Neuronal stem cell (in vitro differentiated cells): ENCODE data around the gene ADGRV1.
"Not testable (repeated sequence)": the region's sequence is repeated elsewhere in the genome, so short reads cannot be mapped to it uniquely, and the experiment has no call there.

Source experiments
- DNase-seq: peaks from one replicate; pipeline ENCODE4 v3.0.0-alpha.2; 2013; ENCODE audit warnings: low spot score
- H2AFZ ChIP-seq: one replicate; pipeline ENCODE4 v1.6.1; 2013; ENCODE audit warnings: mild to moderate bottlenecking, low read length, inconsistent platforms
- H2AK5ac ChIP-seq: 2 replicates; pipeline ENCODE4 v1.6.1; 2013; ENCODE audit warnings: low read depth, mild to moderate bottlenecking, inconsistent platforms, low read length, moderate library complexity, mixed read lengths
- H2BK120ac ChIP-seq: 2 replicates; pipeline ENCODE4 v1.6.1; 2013; ENCODE audit warnings: low read depth, mild to moderate bottlenecking, inconsistent platforms, low read length, moderate library complexity, mixed read lengths
- H2BK12ac ChIP-seq: one replicate; pipeline ENCODE4 v1.6.1; 2013; ENCODE audit warnings: low read length, inconsistent platforms
- H2BK15ac ChIP-seq: 2 replicates; pipeline ENCODE4 v1.6.1; 2013; ENCODE audit warnings: mild to moderate bottlenecking, low read length, inconsistent platforms, mixed read lengths
- H2BK5ac ChIP-seq: one replicate; pipeline ENCODE4 v1.6.1; 2013; ENCODE audit warnings: inconsistent platforms, mild to moderate bottlenecking, low read length, moderate library complexity
- H3K14ac ChIP-seq: one replicate; pipeline ENCODE4 v1.6.1; 2013; ENCODE audit warnings: low read length, inconsistent platforms
- H3K18ac ChIP-seq: 2 replicates; pipeline ENCODE4 v1.6.1; 2013; ENCODE audit warnings: low read length, inconsistent platforms
- H3K23ac ChIP-seq: 2 replicates; pipeline ENCODE4 v1.6.1; 2013; ENCODE audit warnings: low read depth, mild to moderate bottlenecking, mixed read lengths, low read length, inconsistent platforms; ENCODE audit not compliant: poor library complexity
- H3K27ac ChIP-seq: replicated peaks from 3 replicates; pipeline ENCODE4 v1.5.1; 2013; ENCODE audit warnings: low read length, inconsistent platforms
- H3K27me3 ChIP-seq, 3 experiments: 2 replicates each; pipeline ENCODE4 v1.6.1; 2013; ENCODE audit warnings: low read length in 3 of 3, mild to moderate bottlenecking in 2 of 3, inconsistent platforms in 1 of 3, low read depth in 1 of 3, mixed read lengths in 1 of 3, moderate library complexity in 1 of 3; ENCODE audit not compliant: control insufficient read depth in 3 of 3, insufficient read depth in 3 of 3
- H3K36me3 ChIP-seq, 2 donors: replicated peaks in 1 of 2; 2 replicates each; pipeline ENCODE4 v1.6.1; 2013; ENCODE audit warnings: low read length in 2 of 2; ENCODE audit not compliant: control insufficient read depth in 2 of 2, insufficient read depth in 2 of 2
- H3K4ac ChIP-seq: 2 replicates; pipeline ENCODE4 v1.6.1; 2013; ENCODE audit warnings: inconsistent platforms, mild to moderate bottlenecking, low read length, moderate library complexity
- H3K4me1 ChIP-seq, 2 donors: 1 replicate in 1 of 2; 2 replicates in 1 of 2; pipeline ENCODE4 v1.6.1; 2013; ENCODE audit warnings: low read length in 2 of 2, low read depth in 1 of 2; ENCODE audit not compliant: control insufficient read depth in 2 of 2, insufficient read depth in 1 of 2
- H3K4me2 ChIP-seq: one replicate; pipeline ENCODE4 v1.6.1; 2013; ENCODE audit warnings: mild to moderate bottlenecking, low read length, inconsistent platforms; ENCODE audit not compliant: insufficient read depth, poor library complexity, severe bottlenecking
- H3K4me3 ChIP-seq, 2 donors: 2 replicates each; pipeline ENCODE4 v1.5.1; 2013; ENCODE audit warnings: low read length in 2 of 2, mild to moderate bottlenecking in 2 of 2, inconsistent platforms in 1 of 2, moderate library complexity in 1 of 2
- H3K79me1 ChIP-seq: one replicate; pipeline ENCODE4 v1.6.1; 2013; ENCODE audit warnings: low read depth, mild to moderate bottlenecking, inconsistent platforms, low read length, moderate library complexity
- H3K9ac ChIP-seq: one replicate; pipeline ENCODE4 v1.6.1; 2013; ENCODE audit warnings: mild to moderate bottlenecking, low read depth, low read length, inconsistent platforms; ENCODE audit not compliant: poor library complexity
- H3K9me3 ChIP-seq, 2 donors: replicated peaks in 1 of 2; 2 replicates each; pipeline versions ENCODE3 to v1.6.1; 2013; ENCODE audit warnings: low read length in 2 of 2, mild to moderate bottlenecking in 2 of 2, inconsistent platforms in 1 of 2, low read depth in 1 of 2, mixed read lengths in 1 of 2, moderate library complexity in 1 of 2; ENCODE audit not compliant: control insufficient read depth in 2 of 2, insufficient read depth in 1 of 2
- H4K8ac ChIP-seq: one replicate; pipeline ENCODE4 v1.6.1; 2013; ENCODE audit warnings: low read depth, mild to moderate bottlenecking, inconsistent platforms, low read length, moderate library complexity
- H4K91ac ChIP-seq: one replicate; pipeline ENCODE4 v1.6.1; 2013; ENCODE audit warnings: low read length, low read depth, mild to moderate bottlenecking, inconsistent platforms; ENCODE audit not compliant: poor library complexity
- WGBS, 2 donors: extraction: QIAGEN DNeasy Blood & Tissue Kit; methylation state at CpG; one replicate each; pipeline ENCODE4 v1.1.7; 2013; ENCODE audit warnings: missing lambda C conversion rate in 2 of 2, mixed read lengths in 1 of 2; ENCODE audit not compliant: insufficient read length in 2 of 2, insufficient replicate concordance in 1 of 2; ENCODE audit errors: extremely low coverage in 2 of 2; 5-methylcytosine and 5-hydroxymethylcytosine counted together

Gene ADGRV1

GRCh38 chr5:91033370-91033769 lies 474.8 kb downstream of the ADGRV1 start:
- Histone ChIP-seq H3K18ac (no peak overlapping the region), H2AFZ (no peak overlapping the region), H2BK12ac (no peak overlapping the region), H4K8ac (no peak overlapping the region), H2BK15ac (no peak overlapping the region), H3K4me3 (no peak overlapping the region), H3K9me3 (no peaks in the 10 kb centered on the region), H3K79me1 (no peaks in the 10 kb centered on the region), H2AK5ac (no peak overlapping the region), H3K36me3 (no peaks in the 10 kb centered on the region), H3K27ac (no peak overlapping the region), H2BK5ac (no peak overlapping the region), H3K9ac (no peak overlapping the region), H3K27me3 (no peaks in the 10 kb centered on the region), H2BK120ac (no peak overlapping the region), H3K4ac (no peak overlapping the region), H4K91ac (no peak overlapping the region), H3K4me2 (no peak overlapping the region), H3K14ac (no peak overlapping the region), H3K23ac (no peak overlapping the region), H3K4me1 (peaks cover 5% of the 10 kb centered on the region in 2 donors)
- no CpG with 5 or more reads among the region's 1 CpG for WGBS, 2 donors
- DNase-seq: no peak

GRCh38 chr5:91038180-91038808 lies 479.7 kb downstream of the ADGRV1 start:
- Histone ChIP-seq H3K9ac (no peak overlapping the region), H2BK5ac (no peak overlapping the region), H2AK5ac (no peak overlapping the region), H3K23ac (no peak overlapping the region), H2BK12ac (no peak overlapping the region), H3K27ac (no peak overlapping the region), H3K4me3 (no peak overlapping the region), H3K18ac (no peak overlapping the region), H3K4me1 (peaks cover 5% of the 10 kb centered on the region in 2 donors), H3K9me3 (no peaks in the 10 kb centered on the region), H2BK120ac (no peak overlapping the region), H3K4me2 (no peak overlapping the region), H3K14ac (no peak overlapping the region), H4K8ac (no peak overlapping the region), H3K36me3 (no peaks in the 10 kb centered on the region), H3K4ac (no peak overlapping the region), H3K79me1 (no peaks in the 10 kb centered on the region), H2BK15ac (no peak overlapping the region), H4K91ac (no peak overlapping the region), H3K27me3 (no peaks in the 10 kb centered on the region), H2AFZ (no peak overlapping the region)
- no peak for DNase-seq
- no CpG with 5 or more reads among the region's 2 CpGs for WGBS, 2 donors

- no CpG with 5 or more reads among the region's 1 CpG for WGBS, 2 donors
- not testable (repeated sequence) for H3K9ac ChIP-seq, H3K4me1 ChIP-seq, H3K4ac ChIP-seq, H2AK5ac ChIP-seq, H3K27ac ChIP-seq, H3K27me3 ChIP-seq, H4K91ac ChIP-seq, H3K23ac ChIP-seq, H3K4me2 ChIP-seq, H2BK120ac ChIP-seq, H3K79me1 ChIP-seq, H3K14ac ChIP-seq, H2BK12ac ChIP-seq, H3K18ac ChIP-seq, H3K9me3 ChIP-seq, H2BK5ac ChIP-seq, H3K36me3 ChIP-seq, H4K8ac ChIP-seq, H2AFZ ChIP-seq, H2BK15ac ChIP-seq, H3K4me3 ChIP-seq, DNase-seq
Observed at GRCh38 chr5:91041132-91041531, 482.5 kb downstream of the ADGRV1 start.

GRCh38 chr5:91042247-91042935 lies 483.8 kb downstream of the ADGRV1 start:
- no CpG with 5 or more reads among the region's 1 CpG for WGBS, 2 donors
- H3K4me2 ChIP-seq: no peak overlapping the region
- H4K91ac ChIP-seq: no peak overlapping the region
- no peak overlapping the region for H3K23ac ChIP-seq
- no peaks in the 10 kb centered on the region for H3K79me1 ChIP-seq
- H3K9ac ChIP-seq: no peak overlapping the region
- no peak overlapping the region for H2BK120ac ChIP-seq
- no peak overlapping the region for H2AFZ ChIP-seq
- H2BK5ac ChIP-seq: no peak overlapping the region
- no peaks in the 10 kb centered on the region for H3K36me3 ChIP-seq
- no peak overlapping the region for H3K27ac ChIP-seq
- no peak overlapping the region for H3K4me3 ChIP-seq
- H3K4me1 ChIP-seq: no peaks in the 10 kb centered on the region
- H3K27me3 ChIP-seq: no peaks in the 10 kb centered on the region
- H3K9me3 ChIP-seq: peaks cover 0 to 3% of the 10 kb centered on the region in 2 donors
- H2AK5ac ChIP-seq: no peak overlapping the region
- H4K8ac ChIP-seq: no peak overlapping the region
- no peak overlapping the region for H3K18ac ChIP-seq
- H2BK15ac ChIP-seq: no peak overlapping the region
- H3K14ac ChIP-seq: no peak overlapping the region
- no peak overlapping the region for H2BK12ac ChIP-seq
- H3K4ac ChIP-seq: no peak overlapping the region
- DNase-seq: no peak
